Transverse colon (tissue), 4 donors: Measurements from ENCODE around the gene CBX4.

Experiments used
- EP300 ChIP-seq: sonication (generic); formaldehyde crosslinking; IDR thresholded peaks from one replicate; pipeline ENCODE4 v1.6.1; 2017; ENCODE audit warnings: antibody characterized with exemption, low read depth
- POLR2A ChIP-seq: fragments of 450-650 bp; IDR thresholded peaks from one replicate; pipeline ENCODE4 v1.6.1; 2016; ENCODE audit warnings: antibody characterized with exemption, mild to moderate bottlenecking, moderate library complexity
- POLR2AphosphoS5 ChIP-seq, 3 donors: sonication (generic); formaldehyde crosslinking; IDR thresholded peaks; one replicate each; pipeline ENCODE4 v1.6.1; 2016; ENCODE audit warnings: antibody characterized with exemption in 3 of 3
- TF ChIP-seq, protein P1 (sequence below), 5 experiments: fragments of 200-600 bp in 3 of 5; fragments of 450-650 bp in 2 of 5; sonication (generic) in 3 of 5; IDR thresholded peaks; 1 replicate in 2 of 5; 2 replicates in 3 of 5; pipeline ENCODE4 v1.5.1; 2016 to 2017; ENCODE audit warnings: antibody characterized with exemption in 5 of 5, inconsistent platforms in 3 of 5, mild to moderate bottlenecking in 2 of 5, moderate library complexity in 1 of 5

DNA sequence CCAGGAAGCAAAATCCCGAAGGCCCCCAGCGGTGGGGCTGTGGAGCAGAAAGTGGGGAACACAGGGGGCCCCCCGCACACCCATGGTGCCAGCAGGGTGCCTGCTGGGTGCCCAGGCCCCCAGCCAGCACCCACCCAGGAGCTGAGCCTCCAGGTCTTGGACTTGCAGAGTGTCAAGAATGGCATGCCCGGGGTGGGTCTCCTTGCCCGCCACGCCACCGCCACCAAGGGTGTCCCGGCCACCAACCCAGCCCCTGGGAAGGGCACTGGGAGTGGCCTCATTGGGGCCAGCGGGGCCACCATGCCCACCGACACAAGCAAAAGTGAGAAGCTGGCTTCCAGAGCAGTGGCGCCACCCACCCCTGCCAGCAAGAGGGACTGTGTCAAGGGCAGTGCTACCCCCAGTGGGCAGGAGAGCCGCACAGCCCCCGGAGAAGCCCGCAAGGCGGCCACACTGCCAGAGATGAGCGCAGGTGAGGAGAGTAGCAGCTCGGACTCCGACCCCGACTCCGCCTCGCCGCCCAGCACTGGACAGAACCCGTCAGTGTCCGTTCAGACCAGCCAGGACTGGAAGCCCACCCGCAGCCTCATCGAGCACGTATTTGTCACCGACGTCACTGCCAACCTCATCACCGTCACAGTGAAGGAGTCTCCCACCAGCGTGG lies 54.8 kb downstream of the CBX4 start:
- TF ChIP-seq POLR2A (no peak), EP300 (no peak), POLR2AphosphoS5 (IDR thresholded peaks at IDR 0.05) (no peak)
- TF ChIP-seq, protein P1, sequence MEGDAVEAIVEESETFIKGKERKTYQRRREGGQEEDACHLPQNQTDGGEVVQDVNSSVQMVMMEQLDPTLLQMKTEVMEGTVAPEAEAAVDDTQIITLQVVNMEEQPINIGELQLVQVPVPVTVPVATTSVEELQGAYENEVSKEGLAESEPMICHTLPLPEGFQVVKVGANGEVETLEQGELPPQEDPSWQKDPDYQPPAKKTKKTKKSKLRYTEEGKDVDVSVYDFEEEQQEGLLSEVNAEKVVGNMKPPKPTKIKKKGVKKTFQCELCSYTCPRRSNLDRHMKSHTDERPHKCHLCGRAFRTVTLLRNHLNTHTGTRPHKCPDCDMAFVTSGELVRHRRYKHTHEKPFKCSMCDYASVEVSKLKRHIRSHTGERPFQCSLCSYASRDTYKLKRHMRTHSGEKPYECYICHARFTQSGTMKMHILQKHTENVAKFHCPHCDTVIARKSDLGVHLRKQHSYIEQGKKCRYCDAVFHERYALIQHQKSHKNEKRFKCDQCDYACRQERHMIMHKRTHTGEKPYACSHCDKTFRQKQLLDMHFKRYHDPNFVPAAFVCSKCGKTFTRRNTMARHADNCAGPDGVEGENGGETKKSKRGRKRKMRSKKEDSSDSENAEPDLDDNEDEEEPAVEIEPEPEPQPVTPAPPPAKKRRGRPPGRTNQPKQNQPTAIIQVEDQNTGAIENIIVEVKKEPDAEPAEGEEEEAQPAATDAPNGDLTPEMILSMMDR (IDR thresholded peaks at IDR 0.05): no peak
